ENCODE results near the gene GJC1. TPM values are rescaled to one million over a fixed set of nuclear protein-coding genes. Genes with fewer than 3 reads are reported as not detected.

The GJC1 gene
- total and polyA plus RNA-seq, 2 donors (not counting 3 experiments of a cell fraction or from before 2014, with no cell fraction given): 13.8 to 39.7 TPM

GRCh38 chr17:44793885-44794842 is 35.9 kb downstream of the GJC1 start:
- Histone ChIP-seq H3K4me2 (ENCODE audit: insufficient read depth, low read length) (peak overlapping the region; percentile 28), H3K4me1 (ENCODE audit: control insufficient read depth, extremely low read depth, insufficient read depth, low read length) (peaks cover 22% of the 10 kb centered on the region), H3K36me3 (ENCODE audit: control insufficient read depth in 2 of 2, extremely low read depth in 1 of 2, insufficient read depth in 2 of 2, low read length in 2 of 2) (no peaks in the 10 kb centered on the region), H2AFZ (ENCODE audit: low read depth, low read length) (peak overlapping the region; percentile 8), H3K4me3 (replicated peaks in 1 of 3; ENCODE audit: insufficient read depth in 1 of 3, low read depth in 1 of 3, low read length in 3 of 3) (no peak overlapping the region), H3K9me3 (replicated peaks; ENCODE audit: control insufficient read depth, insufficient read depth, low read length) (no peaks in the 10 kb centered on the region), H4K20me1 (replicated peaks; ENCODE audit: control insufficient read depth, extremely low read depth, insufficient read depth, low read length) (no peaks in the 10 kb centered on the region), H3K79me2 (ENCODE audit: control insufficient read depth, insufficient read depth, low read length) (no peaks in the 10 kb centered on the region), H3K9me1 (replicated peaks; ENCODE audit: control insufficient read depth, extremely low read depth, insufficient read depth, low read length) (no peaks in the 10 kb centered on the region), H3K27me3 (ENCODE audit: control insufficient read depth in 2 of 2, insufficient read depth in 2 of 2, low read length in 2 of 2) (no peaks in the 10 kb centered on the region), H3K9ac (replicated peaks; ENCODE audit: extremely low read depth, insufficient read depth, low read length) (peak overlapping the region; percentile 62), H3K27ac (ENCODE audit: insufficient read depth, low read depth, low read length) (peak overlapping the region; percentile 93)
- ChIA-PET POLR2A (interaction anchor here (0.8 to 0.9 kb wide), 2 partner anchors 27 to 38 kb away, joined by 3 read pairs; no protein-coding TSS in a partner anchor), CTCF (interaction anchor here (0.7 to 2.5 kb wide), 11 partner anchors 9 to 84 kb away, joined by 3 to 31 read pairs (median 3); no protein-coding TSS in a partner anchor)
- intact Hi-C loops (cut with micrococcal nuclease) (loop anchor here (2.0 kb wide), 1 partner anchor 35 kb away; no protein-coding TSS in a partner anchor), dilution Hi-C loops (cut with MboI; ENCODE audit: extremely low pct_ligation_motif_present, low sequenced_read_pairs) (no loop called here)
- DNase-seq (ENCODE audit: low read depth, low spot score): no peak
- no peak for FAIRE-seq
- no peak for TF ChIP-seq CTCF (IDR thresholded peaks at IDR 0.05; ENCODE audit: extremely low read depth in 1 of 2, insufficient read depth in 1 of 2, low read depth in 1 of 2, low read length in 2 of 2)
- no peak for TF ChIP-seq GATA2 (IDR thresholded peaks at IDR 0.05; ENCODE audit: insufficient read depth, insufficient read length, low read depth, low read length)
- TF ChIP-seq FOS (IDR thresholded peaks at IDR 0.05; ENCODE audit: borderline replicate concordance, insufficient read depth, low read length): no peak
- TF ChIP-seq MAX (IDR thresholded peaks at IDR 0.05; ENCODE audit: insufficient read depth, insufficient read length): no peak
- no peak for TF ChIP-seq POLR2AphosphoS5 (IDR thresholded peaks at IDR 0.05; ENCODE audit: insufficient read depth, low read depth, low read length)
- no peak for TF ChIP-seq EZH2 (IDR thresholded peaks at IDR 0.05; ENCODE audit: borderline replicate concordance, low read depth, low read length, severe bottlenecking)
- no peak for TF ChIP-seq JUN (IDR thresholded peaks at IDR 0.05; ENCODE audit: borderline replicate concordance, insufficient read depth, insufficient read length, low read depth)
- TF ChIP-seq POLR2A (IDR thresholded peaks at IDR 0.05; ENCODE audit: low read depth, low read length): no peak
- TF ChIP-seq MYC (IDR thresholded peaks at IDR 0.05; ENCODE audit: low read depth, low read length): no peak
- TSS peak; percentile 58 for BruUV-seq (replicated peaks)
